Lower lobe of right lung (tissue), 2 donors: ENCODE results near the gene MIDN. TPM values are rescaled to one million over a fixed set of nuclear protein-coding genes. Genes with fewer than 3 reads are reported as not detected.

Experiments
- ATAC-seq, 2 donors: fragments of 200-7000 bp; cut with Tn5 transposase; one replicate each; pipeline ENCODE4 v1.9.1; 2020 to 2022; ENCODE audit warnings: mild to moderate bottlenecking in 2 of 2, moderate library complexity in 2 of 2
- DNase-seq: peaks from one replicate; pipeline ENCODE4 v3.0.0-alpha.2; 2020
- H3K27ac ChIP-seq: fragments of 200-600 bp; one replicate; pipeline ENCODE4 v1.8.0; 2022
- H3K27me3 ChIP-seq: fragments of 200-600 bp; one replicate; pipeline ENCODE4 v1.8.0; 2022; ENCODE audit warnings: low read depth
- H3K36me3 ChIP-seq: fragments of 200-600 bp; one replicate; pipeline ENCODE4 v1.8.0; 2022; ENCODE audit warnings: mild to moderate bottlenecking
- H3K4me1 ChIP-seq: fragments of 200-600 bp; one replicate; pipeline ENCODE4 v1.8.0; 2022
- H3K4me3 ChIP-seq: fragments of 200-600 bp; one replicate; pipeline ENCODE4 v1.8.0; 2022; ENCODE audit warnings: mild to moderate bottlenecking
- H3K9me3 ChIP-seq: fragments of 200-600 bp; one replicate; pipeline ENCODE4 v1.8.0; 2022
- CTCF ChIP-seq: fragments of 200-600 bp; IDR thresholded peaks from one replicate; pipeline ENCODE4 v1.8.0; 2022; ENCODE audit warnings: antibody characterized with exemption, mild to moderate bottlenecking
- intact Hi-C: fragments of 100-400 bp; cut with DNase I; formaldehyde crosslinking; loops from one replicate; pipeline ENCODE4 v1.11.0; 2022
- total RNA-seq: library from RNA; stranded (reverse); fragmentation: NEBNext Ultra II Directional; extraction: Animal tissue kit (Norgen Biotek cat#: 25700); gene quantifications from one replicate; pipeline ENCODE4 v1.2.1, GENCODE V29; 2021
- donor health status: DM: no; HTN: yes; CAD: no; lungs with severe emphysema.

MIDN gene
- total RNA-seq, 1 donor from 2014 or later, result 76.3 TPM

DNA sequence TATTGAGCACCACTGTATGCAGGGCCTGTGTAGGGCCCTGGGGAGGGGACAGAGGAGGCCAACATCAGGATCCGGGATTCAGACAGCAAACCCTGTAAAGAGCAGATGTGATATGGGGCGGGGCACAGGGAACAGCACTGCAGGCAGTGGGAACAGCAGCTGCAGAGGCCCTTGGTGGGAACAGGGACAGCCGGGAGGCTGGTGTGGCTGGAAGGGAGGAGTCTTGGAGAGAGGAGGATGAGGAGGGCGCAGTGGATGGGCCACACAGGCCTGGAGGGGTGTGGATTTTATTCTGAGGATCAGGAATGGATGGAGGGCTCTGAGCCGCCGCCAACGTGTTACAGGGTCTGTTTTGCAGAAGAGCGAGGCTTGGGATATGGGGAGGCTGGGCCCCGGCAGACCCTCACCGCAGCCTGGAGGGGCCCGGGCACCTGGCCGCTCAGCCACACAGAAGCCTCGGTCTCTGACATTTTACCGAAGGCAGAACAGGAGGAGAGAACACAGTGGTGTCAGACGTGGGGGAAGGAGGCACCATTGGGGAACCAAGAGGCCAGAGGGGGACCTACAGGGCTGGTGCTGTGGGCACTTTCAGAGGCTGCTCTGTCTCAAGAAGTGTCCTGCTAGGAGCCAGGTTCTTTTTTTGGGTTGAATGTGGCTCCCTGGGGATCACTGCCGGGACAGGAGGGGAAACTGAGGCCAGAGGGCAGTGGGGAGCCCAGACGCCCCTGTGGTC lies 44.2 kb downstream of the MIDN start:
- DNase-seq (no peak), ATAC-seq (no peak)
- peaks cover 3% of the 10 kb centered on the region for H3K4me1 ChIP-seq
- H3K36me3 ChIP-seq, result no peaks in the 10 kb centered on the region
- no peak overlapping the region for H3K4me3 ChIP-seq
- H3K27ac ChIP-seq, result no peak overlapping the region
- no peaks in the 10 kb centered on the region for H3K9me3 ChIP-seq
- intact Hi-C loops, result no loop called here
- no peak for TF ChIP-seq CTCF
- H3K27me3 ChIP-seq, result peaks cover 92% of the 10 kb centered on the region

DNA sequence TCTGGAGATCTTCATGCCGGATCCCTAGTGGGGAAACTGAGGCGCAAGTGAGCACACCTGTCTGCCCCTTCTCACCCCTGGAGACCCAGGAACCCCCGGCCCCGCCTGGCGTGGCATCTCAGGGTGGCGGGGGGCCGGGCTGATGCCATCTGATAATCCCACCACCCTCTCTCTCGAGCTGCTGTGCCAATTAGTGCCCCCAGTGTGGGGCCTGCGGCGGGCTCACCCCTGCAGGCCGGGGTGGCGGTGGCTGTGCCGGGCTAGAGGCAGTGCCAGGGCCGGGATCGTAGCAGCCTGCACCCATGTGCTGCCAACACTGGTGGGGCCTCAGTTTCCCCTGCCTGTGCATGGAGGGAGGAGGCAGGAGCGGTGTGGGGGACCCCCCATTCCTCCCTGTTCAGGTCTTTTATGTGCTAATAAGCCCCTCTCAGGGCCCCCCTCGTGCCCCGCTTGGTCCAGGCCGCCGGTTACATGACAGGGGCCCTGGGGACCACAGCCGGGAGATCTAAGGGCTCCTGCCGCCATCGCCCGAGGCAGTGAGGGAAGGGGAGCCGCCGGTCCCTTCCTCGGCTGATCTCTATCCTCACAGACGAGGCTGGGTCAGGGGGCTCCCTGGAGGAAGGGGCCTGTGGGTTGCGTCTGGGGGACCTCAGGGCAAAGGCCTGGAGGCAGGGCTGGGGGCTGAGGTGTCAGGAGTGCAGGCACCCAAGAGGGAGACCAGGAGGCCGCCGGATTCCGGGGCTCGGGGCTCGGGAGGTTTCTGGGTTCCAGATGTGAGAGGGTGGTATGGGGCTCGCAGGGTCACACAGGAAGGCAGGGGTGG lies 45.6 kb downstream of the MIDN start:
- Histone ChIP-seq H3K36me3 (no peaks in the 10 kb centered on the region), H3K4me1 (peaks cover 3% of the 10 kb centered on the region), H3K27ac (no peak overlapping the region), H3K9me3 (no peaks in the 10 kb centered on the region), H3K27me3 (peaks cover 82% of the 10 kb centered on the region), H3K4me3 (no peak overlapping the region)
- ATAC-seq (no peak), DNase-seq (no peak)
- intact Hi-C loops, result no loop called here
- TF ChIP-seq CTCF, result no peak

DNA sequence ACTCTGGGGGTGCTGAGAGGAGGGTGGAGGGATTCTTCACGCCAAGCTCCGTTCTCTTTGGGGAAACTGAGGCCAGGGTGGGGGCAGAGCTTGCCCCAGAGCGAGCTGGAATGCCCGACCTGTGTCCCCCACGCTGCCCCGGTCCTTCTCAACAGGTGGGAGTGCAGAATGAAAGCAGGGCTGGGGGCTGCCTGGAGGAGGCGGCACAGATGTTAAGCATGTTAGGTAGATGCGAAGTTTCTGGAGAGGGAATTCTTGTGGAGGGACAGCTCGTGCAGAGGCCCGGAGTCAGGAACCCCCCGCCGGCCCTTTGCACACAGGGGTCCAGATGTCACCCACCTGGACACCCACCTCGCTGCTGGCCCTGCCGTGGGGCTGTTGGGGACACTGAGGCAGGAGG lies 46.3 kb downstream of the MIDN start:
- DNase-seq, result no peak

DNA sequence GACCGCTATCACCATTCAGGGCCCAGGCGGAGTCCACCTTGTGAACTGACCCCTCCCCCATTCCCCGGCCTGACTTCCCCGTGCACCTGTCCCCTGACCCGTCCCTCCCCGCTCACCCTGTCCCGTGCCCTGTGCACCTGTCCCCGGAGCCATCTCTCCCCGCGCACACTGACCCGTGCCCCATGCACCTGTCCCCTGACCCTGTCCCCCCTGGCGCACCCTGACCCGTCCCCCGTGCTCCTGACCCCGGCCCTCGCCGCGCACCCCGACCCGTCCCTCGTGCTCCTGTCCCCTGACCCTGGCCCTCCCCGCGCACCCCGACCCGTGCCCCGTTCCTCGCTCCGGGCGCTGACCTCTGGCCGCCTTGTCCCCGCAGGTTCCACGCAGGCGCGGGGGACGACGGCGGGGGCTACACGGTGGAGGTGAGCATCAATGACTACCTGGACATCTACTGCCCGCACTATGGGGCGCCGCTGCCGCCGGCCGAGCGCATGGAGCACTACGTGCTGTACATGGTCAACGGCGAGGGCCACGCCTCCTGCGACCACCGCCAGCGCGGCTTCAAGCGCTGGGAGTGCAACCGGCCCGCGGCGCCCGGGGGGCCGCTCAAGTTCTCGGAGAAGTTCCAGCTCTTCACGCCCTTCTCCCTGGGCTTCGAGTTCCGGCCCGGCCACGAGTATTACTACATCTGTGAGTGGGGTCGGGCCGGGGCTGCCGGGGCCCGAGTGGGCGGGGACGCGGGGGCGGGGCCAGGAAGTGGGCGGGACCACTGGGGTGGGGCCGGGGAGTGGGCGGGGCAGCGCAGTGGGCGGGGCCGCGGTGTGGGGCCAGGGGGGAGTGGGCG lies 47.0 kb downstream of the MIDN start:
- no peak for DNase-seq
- intact Hi-C loops, result no loop called here
- H3K27me3 ChIP-seq, result peaks cover 71% of the 10 kb centered on the region

More for the DNA sequence above, 46.3 kb downstream of the MIDN start:
- Histone ChIP-seq H3K36me3 (no peaks in the 10 kb centered on the region), H3K27ac (no peak overlapping the region), H3K27me3 (peaks cover 76% of the 10 kb centered on the region), H3K4me1 (peaks cover 3% of the 10 kb centered on the region), H3K4me3 (no peak overlapping the region), H3K9me3 (no peaks in the 10 kb centered on the region)
- no peak for TF ChIP-seq CTCF
- no peak for ATAC-seq
- intact Hi-C loops, result no loop called here

More for the DNA sequence above, 47.0 kb downstream of the MIDN start:
- Histone ChIP-seq H3K36me3 (no peaks in the 10 kb centered on the region), H3K4me1 (peaks cover 3% of the 10 kb centered on the region), H3K27ac (no peak overlapping the region), H3K4me3 (no peak overlapping the region), H3K9me3 (no peaks in the 10 kb centered on the region)
- peak; percentile 25 to 31 for ATAC-seq
- TF ChIP-seq CTCF, result no peak
